ENCODE data around the gene GPR107.

- TF ChIP-seq, protein P1, sequence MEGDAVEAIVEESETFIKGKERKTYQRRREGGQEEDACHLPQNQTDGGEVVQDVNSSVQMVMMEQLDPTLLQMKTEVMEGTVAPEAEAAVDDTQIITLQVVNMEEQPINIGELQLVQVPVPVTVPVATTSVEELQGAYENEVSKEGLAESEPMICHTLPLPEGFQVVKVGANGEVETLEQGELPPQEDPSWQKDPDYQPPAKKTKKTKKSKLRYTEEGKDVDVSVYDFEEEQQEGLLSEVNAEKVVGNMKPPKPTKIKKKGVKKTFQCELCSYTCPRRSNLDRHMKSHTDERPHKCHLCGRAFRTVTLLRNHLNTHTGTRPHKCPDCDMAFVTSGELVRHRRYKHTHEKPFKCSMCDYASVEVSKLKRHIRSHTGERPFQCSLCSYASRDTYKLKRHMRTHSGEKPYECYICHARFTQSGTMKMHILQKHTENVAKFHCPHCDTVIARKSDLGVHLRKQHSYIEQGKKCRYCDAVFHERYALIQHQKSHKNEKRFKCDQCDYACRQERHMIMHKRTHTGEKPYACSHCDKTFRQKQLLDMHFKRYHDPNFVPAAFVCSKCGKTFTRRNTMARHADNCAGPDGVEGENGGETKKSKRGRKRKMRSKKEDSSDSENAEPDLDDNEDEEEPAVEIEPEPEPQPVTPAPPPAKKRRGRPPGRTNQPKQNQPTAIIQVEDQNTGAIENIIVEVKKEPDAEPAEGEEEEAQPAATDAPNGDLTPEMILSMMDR (conservative IDR thresholded peaks at IDR 0.05 in 1 of 2, IDR thresholded peaks at IDR 0.05 in 1 of 2; ENCODE audit: extremely low read depth in 1 of 2, insufficient read depth in 1 of 2, low read depth in 1 of 2, low read length in 2 of 2) = no peak
- no peak for TF ChIP-seq EZH2 (IDR thresholded peaks at IDR 0.05; ENCODE audit: borderline replicate concordance, low read length)
Measured at GRCh38 chr9:130145658-130146057, 92.0 kb downstream of the GPR107 start.

All from mammary epithelial cell (primary cell).